ENCODE data around the gene WHRN.

Gene WHRN

DNA sequence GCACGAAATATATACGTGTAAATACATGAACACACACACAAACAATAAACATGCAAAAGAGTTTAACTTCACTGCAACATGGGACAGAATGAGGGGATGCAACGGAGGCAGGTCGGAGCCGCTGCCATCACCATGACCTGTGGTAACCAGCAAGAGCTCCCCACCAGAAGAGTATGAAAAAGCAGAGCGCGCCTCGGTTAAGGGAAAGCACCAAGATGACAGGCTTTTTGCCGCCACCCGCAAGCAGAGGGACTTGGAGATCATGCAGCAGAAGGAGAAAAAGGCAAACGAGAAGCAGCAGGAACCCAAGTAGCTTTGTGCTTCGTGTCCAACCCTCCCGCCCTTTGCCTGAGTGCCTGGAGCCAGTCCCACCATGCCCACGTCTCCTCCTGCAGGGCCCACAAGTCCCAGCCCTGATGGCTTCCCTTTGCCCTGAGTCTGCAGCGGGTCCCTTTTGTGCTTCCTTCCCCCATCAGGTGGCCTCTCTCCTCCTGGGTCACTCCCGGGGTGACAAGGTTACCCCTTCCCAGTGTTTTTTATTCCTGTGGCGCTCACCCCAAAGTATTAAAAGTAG, 13.8 kb downstream of the WHRN start:
- DNase-seq, result no peak

DNA sequence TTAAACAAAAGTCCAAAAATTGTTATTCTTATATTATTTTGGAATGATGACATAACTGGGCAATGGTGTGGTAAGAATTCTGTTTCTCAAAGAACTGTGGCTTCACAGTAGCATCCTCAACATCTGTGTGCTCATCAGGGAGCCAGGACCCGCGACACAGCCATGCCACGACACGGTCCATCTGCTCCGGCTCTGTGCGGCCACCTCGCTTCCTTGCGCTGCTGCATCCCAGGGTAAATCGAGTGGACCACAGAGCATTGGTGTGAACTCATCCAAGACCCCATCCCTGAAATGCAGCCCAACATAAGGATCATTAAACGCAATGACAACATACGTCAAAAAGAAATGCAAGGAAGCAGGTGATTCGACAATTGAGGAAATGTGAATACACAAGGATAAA, 15.3 kb downstream of the WHRN start:
- DNase-seq, result no peak

DNA sequence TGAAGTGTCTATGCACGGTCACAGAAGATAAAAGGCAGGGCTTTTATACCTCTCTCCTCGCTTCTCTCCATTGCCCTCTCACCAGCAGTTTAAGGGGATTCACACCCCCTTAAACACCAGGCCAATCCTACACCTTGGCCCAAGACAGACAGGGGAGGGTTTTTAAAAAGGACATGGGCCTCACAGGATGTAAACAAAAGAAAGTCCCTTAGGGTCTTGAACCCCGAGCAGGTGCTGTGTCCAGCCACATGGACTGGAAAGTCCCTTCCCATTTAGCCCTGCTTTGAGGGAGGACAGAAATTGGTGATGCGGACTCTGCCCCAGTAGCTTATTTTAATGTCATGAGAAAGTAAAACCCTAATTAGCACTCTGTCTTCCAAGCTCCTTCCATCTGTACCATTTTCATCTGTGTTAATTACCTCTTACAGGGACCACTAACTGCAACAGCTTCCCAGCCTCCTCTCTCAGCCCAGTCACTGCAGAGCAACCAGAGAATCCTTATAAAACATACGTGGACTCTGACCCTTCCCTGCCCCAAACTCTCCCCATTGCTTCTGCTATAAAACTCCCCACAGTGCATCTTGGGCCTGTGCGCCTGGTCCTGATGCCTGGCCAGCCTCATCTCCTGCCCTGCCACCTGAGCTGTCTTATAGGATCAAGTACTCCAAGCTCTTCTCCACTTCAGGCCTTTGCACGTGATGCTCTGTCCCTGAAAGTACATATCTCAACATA, 16.7 kb downstream of the WHRN start:
- no peak for DNase-seq

DNA sequence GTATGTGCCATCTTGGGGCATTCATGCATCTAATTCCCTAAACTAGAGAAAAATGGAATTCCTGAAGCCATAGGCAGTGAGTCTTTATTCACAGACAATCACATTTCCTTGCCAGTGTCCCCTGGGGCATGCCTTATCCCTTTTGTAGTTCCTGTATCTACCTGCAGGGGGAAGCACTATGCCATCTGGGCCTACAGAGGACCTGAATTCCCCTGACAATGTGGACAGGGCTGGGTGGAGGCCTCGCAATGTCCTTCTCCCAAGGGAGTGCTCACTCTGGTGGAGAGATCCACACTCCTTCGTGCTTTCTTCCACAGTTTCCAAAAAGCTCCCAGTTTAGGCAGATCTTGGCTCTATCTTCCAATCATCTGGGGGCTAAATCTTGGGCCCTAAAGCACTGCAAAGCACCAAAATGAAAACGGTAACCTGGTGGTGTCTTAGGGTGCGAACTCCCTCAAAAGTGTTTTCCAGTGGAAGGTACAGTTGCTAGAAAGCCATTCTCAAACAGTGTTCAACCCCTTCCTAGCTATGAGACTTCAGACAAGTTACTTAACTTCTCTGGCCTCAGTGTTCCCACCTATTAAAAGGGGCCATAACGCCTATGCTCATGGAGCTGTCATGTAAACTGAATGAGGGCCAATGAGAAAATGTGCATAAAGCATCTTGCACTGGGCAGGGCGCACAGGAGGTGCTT, 17.5 kb downstream of the WHRN start:
- peak; percentile 84 for DNase-seq

DNA sequence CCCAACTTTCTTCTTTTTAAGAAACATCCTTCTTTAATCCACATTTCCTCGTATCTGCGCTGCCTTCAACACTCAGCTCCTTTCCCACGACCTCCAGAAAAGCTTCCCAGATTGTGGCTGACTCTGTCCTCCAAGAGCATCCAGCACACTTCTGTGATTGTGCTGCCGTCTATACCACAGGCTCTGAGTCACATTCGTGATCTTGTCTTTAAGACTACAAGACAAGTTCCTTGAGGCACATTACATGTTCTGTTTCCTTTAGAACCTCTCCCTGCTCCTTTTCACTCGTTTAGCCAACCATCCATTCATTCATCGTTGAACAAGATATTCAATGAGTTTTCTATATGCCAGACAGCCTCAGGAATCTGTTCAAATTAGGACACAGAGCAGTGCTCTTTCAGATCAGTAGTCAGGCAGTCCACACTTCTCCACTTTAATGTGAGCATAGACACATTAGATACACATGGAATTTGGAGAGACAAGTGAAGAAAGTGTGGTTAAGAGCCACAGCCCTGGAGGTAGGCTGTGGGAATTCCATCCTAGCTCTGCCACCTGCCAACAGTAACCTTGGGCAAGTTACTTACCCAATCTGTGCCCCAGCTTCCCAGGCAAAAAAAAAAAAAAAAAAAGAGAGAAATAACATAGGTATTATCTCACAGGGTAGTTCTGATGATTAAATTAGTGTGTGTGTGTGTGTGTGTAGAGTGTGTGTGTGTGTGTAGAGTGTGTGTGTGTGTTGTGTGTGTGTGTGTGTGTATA, 18.9 kb downstream of the WHRN start:
- DNase-seq, result no peak

DNA sequence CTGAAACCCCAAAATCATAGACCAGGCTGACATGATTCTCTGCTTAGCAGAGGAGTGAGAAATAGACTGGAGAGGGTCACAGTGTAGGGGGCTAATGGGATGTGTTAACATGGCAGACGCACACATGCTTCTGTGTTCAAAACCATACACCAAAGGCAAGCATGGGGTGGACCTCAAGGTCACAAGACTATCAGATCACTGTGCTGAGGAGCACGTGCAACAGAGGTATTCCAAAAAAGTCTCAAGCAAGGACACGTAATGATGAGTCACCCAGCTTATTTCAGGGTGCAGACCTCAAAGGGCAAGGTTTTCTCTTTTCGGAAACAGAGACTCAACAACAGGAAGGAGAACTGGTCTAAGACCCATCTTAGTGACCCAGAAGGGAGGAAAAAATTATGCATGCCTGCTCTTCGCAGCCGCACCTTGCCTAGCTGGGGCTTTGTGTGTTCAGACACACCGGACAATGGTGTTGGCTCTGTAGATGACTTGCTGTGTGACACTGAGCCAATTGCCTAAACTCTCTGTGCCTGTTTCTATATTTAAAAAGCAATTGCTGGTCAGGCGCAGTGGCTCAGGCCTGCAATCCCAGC, 20.3 kb downstream of the WHRN start:
- peak; percentile 47 for DNase-seq

DNA sequence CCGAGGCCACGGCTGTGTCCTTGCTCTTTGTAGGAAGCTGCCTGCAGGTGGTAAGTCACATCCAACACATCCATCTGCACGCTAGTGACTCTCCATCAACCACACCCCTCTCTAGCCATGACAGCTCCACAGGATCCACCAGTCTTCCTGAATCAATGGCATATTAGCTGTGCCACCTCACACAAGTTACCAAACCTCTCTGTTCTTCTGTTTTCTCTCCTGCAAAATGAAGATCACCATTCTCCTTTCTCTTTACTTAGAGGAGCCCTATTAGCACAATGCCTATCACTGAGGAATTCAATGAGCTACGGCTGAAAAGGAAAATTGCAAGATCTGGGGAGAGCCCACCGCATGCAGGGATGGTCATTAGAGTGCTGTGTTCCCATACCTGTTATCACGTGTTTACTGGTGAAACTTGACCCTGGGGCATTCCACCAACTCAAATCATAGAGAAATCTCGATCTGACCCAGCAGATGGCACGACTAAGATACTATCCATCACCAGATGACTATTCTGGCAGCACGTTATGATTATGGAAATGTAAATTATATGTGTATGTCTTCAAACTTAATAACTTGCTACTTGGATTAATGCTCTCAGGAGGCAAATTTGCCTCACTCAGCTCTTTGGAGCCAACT, 20.9 kb downstream of the WHRN start:
- no peak for DNase-seq

DNA sequence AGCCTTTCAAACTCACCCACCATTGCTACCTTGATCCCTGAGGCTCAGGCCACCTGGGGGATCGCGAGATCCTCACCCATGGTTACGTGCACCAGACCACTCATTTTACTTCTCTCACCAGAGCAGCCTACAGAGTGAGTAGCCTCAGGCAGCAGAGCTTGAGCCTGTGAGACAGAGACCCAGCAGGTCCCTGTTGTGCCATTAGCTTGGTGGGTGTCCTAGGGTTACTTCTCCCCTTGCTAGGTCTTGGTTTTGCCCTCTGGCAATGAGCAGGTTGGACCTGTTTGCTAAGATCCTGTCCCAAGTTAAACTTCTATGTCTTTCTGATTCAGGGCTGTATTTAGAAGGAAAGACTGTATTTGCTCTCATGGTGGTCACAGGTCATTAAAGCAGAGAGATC, 21.8 kb downstream of the WHRN start:
- no peak for DNase-seq

DNA sequence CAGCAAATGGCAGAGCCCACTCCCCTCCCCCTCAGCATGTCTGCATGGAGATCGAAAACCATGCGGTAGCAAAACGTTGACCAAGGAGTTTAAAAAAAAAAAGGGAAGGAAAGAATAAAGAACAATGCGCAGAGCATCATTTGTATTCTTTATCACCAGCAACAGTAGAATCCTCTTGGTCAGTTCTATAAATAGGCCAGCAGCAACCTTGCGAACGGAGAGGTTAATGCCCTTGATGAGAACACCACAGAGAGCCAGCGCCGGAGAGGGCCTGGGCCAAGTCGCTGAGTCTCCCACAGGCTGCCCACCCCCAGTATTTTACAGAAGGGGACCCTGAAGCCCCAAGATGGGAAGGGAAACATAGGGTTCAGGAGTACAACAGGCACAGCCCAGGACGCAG, 22.7 kb downstream of the WHRN start:
- no peak for DNase-seq

DNA sequence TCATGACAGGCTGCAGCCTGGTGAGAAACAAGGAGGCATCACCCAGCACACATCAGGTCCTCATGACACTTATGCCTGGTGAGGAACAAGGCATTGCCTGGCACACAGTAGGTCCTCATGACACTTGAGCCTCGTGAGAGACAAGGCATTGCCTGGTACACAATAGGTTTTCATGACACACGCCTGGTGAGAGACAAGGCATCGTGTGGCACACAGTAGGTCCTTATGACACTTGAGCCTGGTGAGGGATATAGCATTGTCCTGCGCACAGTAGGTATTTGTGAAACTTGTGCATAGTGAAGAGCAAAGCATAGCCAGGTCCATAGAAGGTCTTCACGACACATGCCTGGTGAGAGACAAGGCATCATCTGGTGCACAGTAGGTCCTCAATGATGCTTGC, 23.5 kb downstream of the WHRN start:
- DNase-seq, result no peak

DNA sequence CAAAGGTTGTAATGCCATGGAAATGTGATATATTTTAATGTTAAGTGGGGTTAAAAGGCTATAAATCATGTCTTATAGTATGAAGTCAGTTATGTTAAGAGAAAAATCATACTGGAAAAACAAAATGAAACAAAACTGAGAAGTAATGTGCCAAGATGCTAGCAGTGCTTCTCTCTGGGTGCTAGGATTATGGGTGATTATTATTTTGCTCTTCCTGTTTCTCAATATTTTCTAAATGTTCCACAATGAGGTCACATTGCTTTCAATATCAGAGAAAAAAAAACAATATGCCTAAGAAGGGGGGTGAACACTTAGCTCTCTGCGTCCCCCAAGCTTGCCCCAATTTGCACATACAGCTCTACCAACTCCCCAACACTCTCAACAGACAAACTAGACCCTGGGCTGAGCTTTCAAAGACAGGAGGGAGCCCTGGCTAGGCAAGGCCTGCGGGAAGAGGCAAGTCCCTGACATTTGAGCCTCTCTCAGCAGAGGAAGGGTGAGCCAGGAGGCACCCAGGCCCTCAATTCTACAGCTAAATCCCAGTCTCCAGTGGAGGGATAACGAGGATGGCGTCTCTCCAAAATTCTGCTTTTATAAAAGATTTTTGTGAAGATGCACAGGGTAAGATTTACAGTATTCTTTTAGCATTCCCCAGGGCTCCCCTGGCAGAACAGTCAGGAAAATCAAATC, 24.4 kb downstream of the WHRN start:
- DNase-seq, result no peak

DNA sequence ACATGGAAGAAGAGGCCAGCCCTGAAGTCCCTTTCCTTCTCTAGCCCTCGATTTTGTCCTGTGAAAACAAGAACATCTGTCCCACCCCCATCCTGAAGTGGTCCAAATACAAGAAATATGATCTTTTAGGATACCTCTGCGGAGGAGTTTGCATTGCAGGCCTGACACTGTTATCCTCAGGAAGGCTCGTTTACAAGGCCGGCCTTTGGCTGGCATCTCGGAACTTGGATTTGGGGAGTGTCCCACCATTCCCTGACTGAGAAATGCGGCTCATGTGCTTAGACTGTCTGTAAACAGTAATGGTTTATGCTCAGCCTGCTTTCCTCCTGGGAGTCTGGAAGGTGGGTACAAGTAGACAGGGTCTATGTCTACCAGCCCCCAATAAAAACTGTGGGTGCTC, 26.4 kb downstream of the WHRN start:
- DNase-seq, result no peak

DNA sequence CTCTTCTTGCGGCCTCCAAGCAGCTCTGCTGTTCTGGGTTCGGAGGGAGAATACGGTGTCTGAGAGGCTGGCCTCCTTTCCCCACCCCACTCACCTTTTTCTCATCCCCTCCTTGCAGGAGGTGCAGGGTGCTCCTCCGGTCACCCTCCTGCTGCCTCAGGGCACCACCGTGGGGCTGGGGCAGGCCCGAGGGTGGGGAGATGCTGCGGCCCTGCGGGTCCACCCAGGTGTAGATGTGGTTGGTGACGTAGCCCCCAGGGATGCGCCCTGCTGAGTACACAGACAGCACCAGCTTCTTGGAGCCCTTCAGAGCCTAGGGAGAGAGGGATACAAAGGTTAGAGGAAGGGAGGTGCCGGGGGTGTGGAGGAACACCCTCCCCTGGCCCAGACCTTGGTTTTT, 26.8 kb downstream of the WHRN start:
- no peak for DNase-seq

DNA sequence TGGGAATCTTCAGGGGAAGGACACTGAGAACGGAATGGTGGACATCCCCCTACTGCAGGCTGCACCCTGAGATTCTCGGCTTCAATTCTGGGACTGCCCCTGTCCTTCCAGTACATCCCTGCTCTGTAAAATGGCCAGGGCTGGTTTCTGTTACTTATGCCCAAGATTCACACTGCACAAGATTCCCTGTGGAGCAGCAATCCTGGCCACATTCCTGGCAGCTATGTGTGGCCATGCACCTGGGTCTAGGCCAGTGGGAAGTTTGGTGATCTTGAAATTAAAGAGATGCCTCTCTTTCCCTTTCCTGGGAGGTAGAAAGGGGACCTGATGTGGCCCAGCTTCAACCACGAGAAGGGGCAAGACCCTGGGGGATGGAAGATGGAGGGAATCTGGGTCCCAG, 27.6 kb downstream of the WHRN start:
- no peak for DNase-seq

DNA sequence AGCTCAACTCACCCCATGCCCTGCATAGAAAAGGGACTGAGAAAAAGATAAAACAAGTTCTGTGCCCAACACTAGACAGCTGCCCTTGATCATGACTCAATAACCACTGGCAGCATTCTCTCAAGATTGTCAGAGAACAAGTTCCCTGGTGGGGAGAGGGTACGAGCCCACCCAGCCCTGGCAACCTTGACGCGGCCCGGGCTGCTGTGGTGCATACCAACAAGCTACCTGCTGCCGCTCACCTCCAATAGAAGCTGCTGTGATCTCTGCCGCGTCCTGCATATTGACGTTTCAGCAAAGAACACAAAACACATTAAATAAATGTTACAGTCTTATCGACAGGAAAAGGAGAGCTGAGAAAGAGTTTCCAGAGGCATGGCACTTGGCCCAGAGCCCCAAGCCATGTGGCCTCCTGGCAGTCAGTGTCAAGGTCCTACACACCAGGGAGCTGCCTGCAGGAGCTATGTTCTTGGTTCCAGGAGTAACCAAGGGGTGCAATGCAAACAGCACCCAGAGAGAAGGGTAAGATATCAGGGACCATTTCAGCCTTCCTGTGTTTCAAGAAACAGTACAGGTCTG, 28.3 kb downstream of the WHRN start:
- DNase-seq, result no peak

DNA sequence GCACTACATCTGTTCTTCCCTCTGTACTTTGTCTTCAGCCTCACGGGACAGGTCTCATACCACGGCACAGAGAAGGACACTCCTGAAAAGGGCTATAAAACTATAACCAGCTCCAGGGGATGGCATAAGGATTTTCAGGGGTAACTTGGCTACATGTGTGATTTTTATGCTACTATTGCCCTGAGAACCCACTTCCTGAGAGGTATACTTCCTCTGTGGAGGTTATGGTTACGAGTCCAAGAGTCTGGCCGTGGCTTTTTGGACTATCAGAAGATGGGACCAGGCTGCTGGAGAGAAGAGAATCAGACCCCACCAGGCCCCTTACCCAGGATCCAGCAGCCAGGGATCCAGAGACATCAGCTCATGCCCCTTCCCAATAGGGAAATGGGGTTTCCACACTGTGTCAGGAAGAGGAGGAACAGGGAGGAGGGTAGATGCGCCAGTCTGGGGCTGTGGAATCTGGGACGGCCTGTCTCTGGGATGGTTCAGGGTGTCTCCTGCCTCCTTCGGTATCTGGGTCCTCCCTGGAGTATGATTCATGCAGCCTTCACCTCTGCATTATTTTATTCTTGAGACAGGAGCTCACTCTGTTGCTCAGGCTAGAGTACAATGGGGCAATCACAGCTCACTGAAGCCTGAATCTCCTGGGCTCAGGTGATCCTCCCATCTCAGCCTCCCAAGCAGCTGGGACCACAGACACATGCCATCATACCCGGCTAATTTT, 29.7 kb downstream of the WHRN start:
- no peak for DNase-seq

DNA sequence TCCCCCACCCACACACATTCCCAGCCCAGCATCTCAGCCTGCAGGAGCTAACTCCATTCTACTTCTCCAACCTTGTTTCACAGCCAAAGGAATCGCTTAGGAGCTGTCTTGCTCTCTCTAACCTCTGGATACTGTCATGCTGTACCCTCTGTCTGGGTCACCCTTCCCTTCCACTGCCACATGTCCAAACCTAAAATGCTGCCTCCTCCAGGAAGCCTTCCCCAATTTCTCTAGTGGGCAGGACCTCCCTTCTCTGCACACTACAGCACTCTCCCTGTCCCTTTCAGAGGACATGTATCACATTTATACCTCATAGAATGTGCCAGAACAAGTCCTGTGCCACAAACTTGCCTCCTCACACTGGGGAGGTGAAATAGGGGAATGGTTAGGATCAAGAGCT, 30.8 kb downstream of the WHRN start:
- no peak for DNase-seq

DNA sequence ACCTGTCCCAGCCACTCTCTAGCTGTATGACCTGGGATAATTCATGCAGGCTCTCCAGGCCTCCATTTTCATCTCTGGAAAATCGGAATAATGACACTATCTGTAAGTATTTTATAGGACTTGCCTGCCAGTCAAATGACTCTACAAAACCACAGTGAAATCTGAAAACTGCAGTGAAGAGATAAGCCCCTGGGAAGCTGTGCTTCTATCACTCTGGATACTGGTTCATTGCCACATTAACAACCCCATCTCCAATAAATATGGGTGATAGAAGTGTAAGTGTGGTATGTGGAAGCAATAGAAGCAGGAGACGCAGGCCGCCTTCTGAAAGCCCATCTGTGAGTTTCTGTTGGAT, 31.8 kb downstream of the WHRN start:
- DNase-seq, result no peak

DNA sequence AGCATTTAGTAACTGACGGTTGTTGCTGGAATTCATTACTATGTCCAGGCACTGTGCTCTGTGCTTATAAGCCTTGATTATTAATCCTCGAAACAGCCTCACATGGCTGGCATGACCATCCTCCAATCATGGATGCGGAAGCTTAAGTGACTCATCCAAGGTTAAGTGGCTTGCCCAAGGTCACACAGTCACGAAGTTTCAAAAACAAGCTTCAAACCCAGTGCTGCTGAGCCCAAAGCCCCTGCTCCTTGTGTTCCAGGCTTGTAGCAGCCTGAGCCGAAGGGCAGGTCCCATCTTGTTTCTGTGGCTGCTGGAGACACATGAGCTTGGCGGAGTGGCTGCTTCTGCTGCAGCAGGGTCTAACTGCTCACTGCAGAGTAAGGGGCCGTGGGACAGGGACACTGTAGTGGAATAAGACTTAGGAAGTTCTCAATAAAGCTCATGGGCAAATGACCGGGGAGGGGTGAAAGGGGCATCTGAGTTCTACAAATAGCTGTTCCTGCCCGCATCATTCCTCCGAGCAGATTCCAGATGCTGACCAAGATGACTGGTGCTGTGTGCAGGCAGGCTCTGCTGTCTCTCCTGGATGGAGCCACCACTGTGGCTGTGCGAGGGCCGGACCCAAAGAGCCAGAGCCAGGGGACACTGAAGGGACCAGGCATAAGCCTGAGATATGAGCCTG, 32.4 kb downstream of the WHRN start:
- DNase-seq, result no peak

DNA sequence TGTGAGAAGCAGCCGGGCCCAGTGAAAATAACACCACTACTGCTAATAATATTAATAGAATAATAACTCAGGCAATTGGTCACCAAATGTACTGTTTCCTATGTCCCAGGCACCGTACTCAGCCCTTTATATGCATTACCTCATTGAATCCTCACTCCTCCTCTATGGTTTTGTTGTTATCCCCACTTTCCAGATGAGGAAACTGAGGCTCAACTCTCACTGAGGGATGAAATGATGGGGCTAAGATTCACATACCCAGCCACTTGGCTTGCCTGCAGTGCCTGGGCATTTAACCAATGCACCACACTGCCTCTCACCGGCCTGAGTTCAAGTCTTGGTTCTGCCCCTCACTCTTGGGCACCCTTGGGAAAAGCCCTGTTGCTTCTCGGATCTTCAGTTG, 34.1 kb downstream of the WHRN start:
- DNase-seq, result no peak

DNA sequence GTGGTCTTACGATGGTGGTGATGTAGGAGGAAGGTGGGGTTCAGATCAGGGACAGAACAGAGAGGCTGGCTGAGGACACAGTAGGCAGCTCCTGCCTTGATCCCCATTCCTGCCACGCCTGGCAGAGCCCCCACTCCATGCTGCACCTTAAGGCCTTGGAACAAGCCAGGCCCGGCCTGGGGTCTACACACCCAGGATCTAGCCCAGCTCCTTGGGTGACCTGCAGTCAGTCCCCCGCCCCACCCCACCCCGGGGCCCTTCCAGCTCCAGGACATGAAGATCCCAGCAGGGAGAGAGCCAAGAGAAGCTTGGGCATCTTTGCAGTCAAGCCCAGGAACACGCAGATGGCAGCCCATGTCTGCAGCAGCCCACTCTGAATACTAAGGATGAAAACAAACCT, 34.7 kb downstream of the WHRN start:
- no peak for DNase-seq
